IMR-90 (cell line): ENCODE measurements around the gene AGBL1. TPM values are rescaled to one million over a fixed set of nuclear protein-coding genes. Genes with fewer than 3 reads are reported as not detected.

Source experiments
- ATAC-seq: fragments of 200-7000 bp; cut with Tn5 transposase; 2 replicates; pipeline ENCODE4 v1.9.1; 2020; ENCODE audit warnings: low read depth, mild to moderate bottlenecking, moderate library complexity
- BruUV-seq: library from RNA; stranded (reverse); fragments of 400-500 nt; replicated peaks from 2 replicates; lab custom pipeline; 2021; lab: Mats Ljungman, UMichigan
- CTCF ChIA-PET: fragments of 300-600 bp; formaldehyde crosslinking; extraction: SDS; loops from one replicate; lab custom pipeline; 2021; ENCODE audit warnings: antibody characterized with exemption; lab: Yijun Ruan, JAX
- POLR2A ChIA-PET: fragments of 300-600 bp; sonication (Branson Sonifier 250); formaldehyde crosslinking; loops from one replicate; lab custom pipeline; 2022; ENCODE audit warnings: antibody characterized with exemption; ENCODE audit not compliant: unreplicated experiment; lab: Charles Lee
- DNase-seq: peaks from one replicate; pipeline ENCODE4 v3.0.0; 2013
- H2AFZ ChIP-seq: replicated peaks from 2 replicates; pipeline ENCODE3; 2013; ENCODE audit warnings: low read length, mild to moderate bottlenecking; ENCODE audit not compliant: poor library complexity
- H2AK5ac ChIP-seq: 2 replicates; pipeline ENCODE4 v1.6.1; 2013; ENCODE audit warnings: low read depth, low read length, inconsistent platforms
- H2AK9ac ChIP-seq: replicated peaks from 2 replicates; pipeline ENCODE3; 2013; ENCODE audit warnings: mild to moderate bottlenecking, low read depth, low read length, moderate library complexity; ENCODE audit not compliant: poor library complexity
- H2BK120ac ChIP-seq: 2 replicates; pipeline ENCODE4 v1.6.1; 2013; ENCODE audit warnings: low read depth, low read length, inconsistent platforms
- H2BK15ac ChIP-seq: 3 replicates; pipeline ENCODE4 v1.6.1; 2013; ENCODE audit warnings: low read depth, low read length, inconsistent platforms
- H2BK20ac ChIP-seq: 2 replicates; pipeline ENCODE4 v1.6.1; 2013; ENCODE audit warnings: low read depth, mild to moderate bottlenecking, inconsistent platforms, low read length, moderate library complexity
- H2BK5ac ChIP-seq: 2 replicates; pipeline ENCODE4 v1.6.1; 2013; ENCODE audit warnings: mild to moderate bottlenecking, low read depth, low read length, inconsistent platforms; ENCODE audit not compliant: poor library complexity, severe bottlenecking
- H3K14ac ChIP-seq: replicated peaks from 2 replicates; pipeline ENCODE4 v1.6.1; 2013; ENCODE audit warnings: low read depth, low read length, inconsistent platforms
- H3K18ac ChIP-seq: 2 replicates; pipeline ENCODE4 v1.6.1; 2013; ENCODE audit warnings: low read depth, low read length, control low read depth
- H3K23ac ChIP-seq: 2 replicates; pipeline ENCODE4 v1.6.1; 2013; ENCODE audit warnings: low read depth, low read length, inconsistent platforms
- H3K27ac ChIP-seq: 2 replicates; pipeline ENCODE4 v1.5.1; 2013; ENCODE audit warnings: mild to moderate bottlenecking, control low read depth, low read length; ENCODE audit not compliant: insufficient read depth
- H3K27me3 ChIP-seq: 2 replicates; pipeline ENCODE4 v1.6.1; 2013; ENCODE audit warnings: low read length; ENCODE audit not compliant: control insufficient read depth, insufficient read depth
- H3K36me3 ChIP-seq: 2 replicates; pipeline ENCODE4 v1.6.1; 2013; ENCODE audit warnings: low read length, mixed read lengths; ENCODE audit not compliant: control insufficient read depth, insufficient read depth
- H3K4ac ChIP-seq: 2 replicates; pipeline ENCODE4 v1.6.1; 2013; ENCODE audit warnings: low read depth, low read length, inconsistent platforms
- H3K4me1 ChIP-seq: 2 replicates; pipeline ENCODE4 v1.6.1; 2013; ENCODE audit warnings: low read length, mixed read lengths; ENCODE audit not compliant: control insufficient read depth, insufficient read depth
- H3K4me2 ChIP-seq: 2 replicates; pipeline ENCODE4 v1.6.1; 2013; ENCODE audit warnings: low read depth, mild to moderate bottlenecking, control low read depth, low read length, moderate library complexity
- H3K4me3 ChIP-seq: 2 replicates; pipeline ENCODE4 v1.5.1; 2013; ENCODE audit warnings: low read depth, mild to moderate bottlenecking, control low read depth, low read length, moderate library complexity; ENCODE audit not compliant: insufficient read depth
- H3K56ac ChIP-seq: 2 replicates; pipeline ENCODE4 v1.6.1; 2013; ENCODE audit warnings: low read length, inconsistent platforms; ENCODE audit not compliant: insufficient read depth; ENCODE audit errors: extremely low read depth
- H3K79me1 ChIP-seq, 2 experiments: 2 replicates each; pipeline ENCODE4 v1.6.1; 2013; ENCODE audit warnings: low read length in 2 of 2, inconsistent platforms in 1 of 2, low read depth in 1 of 2
- H3K9ac ChIP-seq: 2 replicates; pipeline ENCODE4 v1.6.1; 2013; ENCODE audit warnings: low read depth, low read length, control low read depth
- H3K9me1 ChIP-seq: 2 replicates; pipeline ENCODE4 v1.6.1; 2013; ENCODE audit warnings: low read length, inconsistent platforms; ENCODE audit not compliant: insufficient read depth
- H3K9me3 ChIP-seq: 2 replicates; pipeline ENCODE4 v1.6.1; 2013; ENCODE audit warnings: low read length; ENCODE audit not compliant: control insufficient read depth, insufficient read depth
- H4K20me1 ChIP-seq: 2 replicates; pipeline ENCODE4 v1.6.1; 2013; ENCODE audit warnings: low read length, inconsistent platforms; ENCODE audit not compliant: insufficient read depth
- H4K5ac ChIP-seq: 2 replicates; pipeline ENCODE4 v1.6.1; 2013; ENCODE audit warnings: mild to moderate bottlenecking, low read depth, low read length, control low read depth
- H4K8ac ChIP-seq, 2 experiments: 2 replicates each; pipeline ENCODE4 v1.6.1; 2013; ENCODE audit warnings: low read depth in 2 of 2, low read length in 2 of 2, control low read depth in 1 of 2, inconsistent platforms in 1 of 2
- H4K91ac ChIP-seq: 2 replicates; pipeline ENCODE4 v1.6.1; 2013; ENCODE audit warnings: low read depth, low read length, inconsistent platforms; ENCODE audit not compliant: insufficient read depth
- MAZ ChIP-seq: IDR thresholded peaks from 2 replicates; pipeline ENCODE4 v1.6.1; 2012; ENCODE audit warnings: low read depth, mild to moderate bottlenecking, low read length, improper control_type of control experiment, moderate library complexity, borderline replicate concordance
- dilution Hi-C: fragments of 300-500 bp; cut with HindIII; formaldehyde crosslinking; loops from one replicate; pipeline ENCODE4 v1.14.3; 2018; ENCODE audit warnings: low sequenced_read_pairs; ENCODE audit not compliant: unreplicated experiment
- in situ Hi-C: fragments of 300-500 bp; cut with MboI; formaldehyde crosslinking; loops from 3 replicates; pipeline ENCODE4 v1.14.3; 2019; ENCODE audit warnings: low sequenced_read_pairs, inconsistent platforms, mixed read lengths
- intact Hi-C: fragments of 100-400 bp; cut with micrococcal nuclease; formaldehyde crosslinking; loops from 2 replicates; pipeline ENCODE4 v1.10.0; 2022
- polyA plus RNA-seq, 3 experiments: library from polyadenylated mRNA; depleted of rRNA; stranded (reverse); fragments of >200 nt; gene quantifications; 2 replicates each; pipeline ENCODE4 v1.2.3, GENCODE V29; 2012; ENCODE audit warnings: low replicate concordance in 1 of 3
- total RNA-seq: library from RNA; depleted of rRNA; stranded (reverse); fragments of >200 nt; gene quantifications from 2 replicates; pipeline ENCODE4 v1.2.3, GENCODE V29; 2012

The AGBL1 gene
- total and polyA plus RNA-seq, 2 of the 4 experiments (the other 2 are of a cell fraction): not detected

DNA sequence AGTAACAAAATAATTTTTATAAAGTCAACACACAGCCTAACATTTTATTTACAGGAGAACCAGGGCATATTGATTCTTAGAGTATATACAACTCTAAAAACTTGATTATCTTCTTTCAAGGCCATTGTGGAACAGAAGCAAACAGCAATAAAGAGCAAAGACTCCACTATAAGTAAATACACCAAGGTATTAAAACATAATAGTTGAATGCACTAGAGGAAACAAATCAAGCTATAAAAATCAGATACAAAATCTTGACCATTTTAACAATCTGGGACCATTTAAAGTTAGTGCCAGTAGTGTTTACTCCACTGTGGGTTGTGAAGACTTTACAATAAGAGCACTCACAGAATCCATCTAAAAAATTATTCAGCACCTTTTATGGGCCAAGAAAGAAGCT, 323.6 kb downstream of the AGBL1 start:
- no peak overlapping the region for H2BK5ac ChIP-seq
- H3K4me1 ChIP-seq: no peaks in the 10 kb centered on the region
- no peaks in the 10 kb centered on the region for H3K27me3 ChIP-seq
- H3K23ac ChIP-seq: no peak overlapping the region
- no peaks in the 10 kb centered on the region for H3K9me1 ChIP-seq
- no peak overlapping the region for H4K8ac ChIP-seq
- no peak overlapping the region for H3K27ac ChIP-seq
- H2BK15ac ChIP-seq: no peak overlapping the region
- no peak overlapping the region for H3K9ac ChIP-seq
- no TSS peak for BruUV-seq
- no peak overlapping the region for H3K18ac ChIP-seq
- no peak overlapping the region for H2AFZ ChIP-seq
- no peak overlapping the region for H4K91ac ChIP-seq
- H2BK20ac ChIP-seq: no peak overlapping the region
- H3K9me3 ChIP-seq: peaks cover 13% of the 10 kb centered on the region
- no peak overlapping the region for H3K4ac ChIP-seq
- H3K79me1 ChIP-seq: no peaks in the 10 kb centered on the region
- intact Hi-C loops (no loop called here), dilution Hi-C loops (no loop called here), in situ Hi-C loops (no loop called here)
- ChIA-PET POLR2A (no interaction called here), CTCF (no interaction called here)
- H3K14ac ChIP-seq: no peak overlapping the region
- no peak overlapping the region for H3K56ac ChIP-seq
- no peak overlapping the region for H2AK5ac ChIP-seq
- H4K20me1 ChIP-seq: no peaks in the 10 kb centered on the region
- ATAC-seq (no peak), DNase-seq (no peak)
- H3K36me3 ChIP-seq: no peaks in the 10 kb centered on the region
- no peak overlapping the region for H4K5ac ChIP-seq
- H2AK9ac ChIP-seq: no peak overlapping the region
- H3K4me2 ChIP-seq: no peak overlapping the region
- H2BK120ac ChIP-seq: no peak overlapping the region
- no peak overlapping the region for H3K4me3 ChIP-seq
- no peak for TF ChIP-seq MAZ
